ENCODE results near the gene SASS6.
"Not testable (repeated sequence)": the region's sequence is repeated elsewhere in the genome, so short reads cannot be mapped to it uniquely, and the experiment has no call there.

Gene SASS6

GRCh38 chr1:100070201-100070939 is 62.4 kb downstream of the SASS6 start:
- FAIRE-seq (no peak), DNase-seq (ENCODE audit: insufficient read length) (no peak)

DNA sequence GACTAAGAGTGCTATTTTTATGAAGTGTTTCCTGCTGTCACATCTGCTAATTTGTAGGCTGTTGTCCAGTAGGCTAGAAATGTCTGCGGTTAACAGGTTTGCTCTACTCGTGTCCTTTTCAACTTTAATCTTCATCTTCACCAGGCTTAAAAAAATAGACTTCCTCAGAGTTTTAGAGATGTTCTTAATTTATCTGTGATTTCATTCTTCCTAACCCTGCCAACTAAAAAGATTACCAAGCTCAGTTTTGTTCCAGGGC is 66.8 kb downstream of the SASS6 start:
- TF ChIP-seq POLR2A (IDR thresholded peaks at IDR 0.05; ENCODE audit: low read depth, low read length), result no peak
- no peak for TF ChIP-seq POLR2AphosphoS5 (IDR thresholded peaks at IDR 0.05; ENCODE audit: low read depth, low read length)
- TF ChIP-seq TAF1 (IDR thresholded peaks at IDR 0.05; ENCODE audit: borderline replicate concordance, low read depth, low read length), result no peak
- FAIRE-seq (peak; percentile 33), DNase-seq (ENCODE audit: insufficient read length) (no peak)

More at GRCh38 chr1:100070201-100070939, 62.4 kb downstream of the SASS6 start:
- no peak for TF ChIP-seq TAF1 (IDR thresholded peaks at IDR 0.05; ENCODE audit: borderline replicate concordance, low read depth, low read length)
- no peak for TF ChIP-seq POLR2A (IDR thresholded peaks at IDR 0.05; ENCODE audit: low read depth, low read length)
- TF ChIP-seq POLR2AphosphoS5 (IDR thresholded peaks at IDR 0.05; ENCODE audit: low read depth, low read length), result no peak

DNA sequence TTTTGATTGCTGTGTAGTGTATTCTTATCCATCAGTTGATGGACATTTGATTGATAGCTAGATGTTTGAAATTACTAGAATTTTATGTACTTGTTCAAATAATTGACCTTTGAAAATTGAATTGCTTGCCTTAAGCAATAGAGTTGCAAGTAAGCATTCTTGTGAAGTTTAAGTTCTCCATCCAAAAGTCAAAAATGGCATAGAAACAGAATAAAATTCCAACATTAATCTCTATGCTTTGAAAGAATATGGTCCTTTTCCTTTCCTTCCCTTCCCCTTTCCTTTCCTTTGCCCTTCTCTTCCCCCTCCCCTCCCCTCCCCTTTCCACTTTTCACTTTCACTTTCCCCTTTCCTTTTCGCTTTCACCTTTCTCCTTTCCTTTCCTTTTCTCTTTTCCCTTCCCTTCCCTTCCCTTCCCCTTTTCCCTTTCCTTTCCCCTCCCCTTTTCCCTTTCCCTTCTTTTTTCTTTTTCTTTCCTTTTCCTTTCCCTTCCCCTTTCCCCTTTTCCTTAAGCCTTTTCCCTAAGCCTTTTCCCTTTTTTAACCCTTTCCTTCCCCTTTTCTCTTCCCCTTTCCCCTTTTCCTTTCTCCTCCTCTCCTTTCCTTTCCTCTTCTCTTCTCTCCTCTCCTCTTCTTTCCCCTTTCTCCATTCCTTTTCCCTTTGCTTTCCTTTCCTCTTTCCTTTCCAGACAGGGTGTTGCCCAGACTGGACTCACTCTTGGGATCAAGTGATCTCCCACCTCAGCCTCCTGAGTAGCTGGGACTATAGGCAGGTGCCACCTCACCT is 67.4 kb downstream of the SASS6 start:
- FAIRE-seq (no peak), DNase-seq (ENCODE audit: insufficient read length) (no peak)
- no peak for TF ChIP-seq POLR2A (IDR thresholded peaks at IDR 0.05; ENCODE audit: low read depth, low read length)
- TF ChIP-seq TAF1 (IDR thresholded peaks at IDR 0.05; ENCODE audit: borderline replicate concordance, low read depth, low read length), result no peak
- TF ChIP-seq POLR2AphosphoS5 (IDR thresholded peaks at IDR 0.05; ENCODE audit: low read depth, low read length), result no peak

GRCh38 chr1:100061681-100062080 is 71.0 kb downstream of the SASS6 start:
- TF ChIP-seq POLR2AphosphoS5 (IDR thresholded peaks at IDR 0.05; ENCODE audit: low read depth, low read length) (no peak), POLR2A (IDR thresholded peaks at IDR 0.05; ENCODE audit: low read depth, low read length) (no peak), TAF1 (IDR thresholded peaks at IDR 0.05; ENCODE audit: borderline replicate concordance, low read depth, low read length) (no peak)
- no peak for DNase-seq (ENCODE audit: insufficient read length)
- no peak for FAIRE-seq

GRCh38 chr1:100053727-100054126 is 79.0 kb downstream of the SASS6 start:
- TF ChIP-seq POLR2A (IDR thresholded peaks at IDR 0.05; ENCODE audit: low read depth, low read length) (no peak), TAF1 (IDR thresholded peaks at IDR 0.05; ENCODE audit: borderline replicate concordance, low read depth, low read length) (no peak), POLR2AphosphoS5 (IDR thresholded peaks at IDR 0.05; ENCODE audit: low read depth, low read length) (no peak)
- FAIRE-seq, result no peak
- DNase-seq (ENCODE audit: insufficient read length), result no peak

- FAIRE-seq (no peak), DNase-seq (ENCODE audit: insufficient read length) (no peak)
Measured at GRCh38 chr1:100053119-100053518, 79.6 kb downstream of the SASS6 start.

GRCh38 chr1:100051893-100052292 is 80.8 kb downstream of the SASS6 start:
- no peak for DNase-seq (ENCODE audit: insufficient read length)
- FAIRE-seq, result no peak
- no peak for TF ChIP-seq POLR2A (IDR thresholded peaks at IDR 0.05; ENCODE audit: low read depth, low read length)
- no peak for TF ChIP-seq TAF1 (IDR thresholded peaks at IDR 0.05; ENCODE audit: borderline replicate concordance, low read depth, low read length)
- no peak for TF ChIP-seq POLR2AphosphoS5 (IDR thresholded peaks at IDR 0.05; ENCODE audit: low read depth, low read length)

More at GRCh38 chr1:100053119-100053518, 79.6 kb downstream of the SASS6 start:
- no peak for TF ChIP-seq POLR2AphosphoS5 (IDR thresholded peaks at IDR 0.05; ENCODE audit: low read depth, low read length)
- TF ChIP-seq TAF1 (IDR thresholded peaks at IDR 0.05; ENCODE audit: borderline replicate concordance, low read depth, low read length), result no peak
- no peak for TF ChIP-seq POLR2A (IDR thresholded peaks at IDR 0.05; ENCODE audit: low read depth, low read length)

DNA sequence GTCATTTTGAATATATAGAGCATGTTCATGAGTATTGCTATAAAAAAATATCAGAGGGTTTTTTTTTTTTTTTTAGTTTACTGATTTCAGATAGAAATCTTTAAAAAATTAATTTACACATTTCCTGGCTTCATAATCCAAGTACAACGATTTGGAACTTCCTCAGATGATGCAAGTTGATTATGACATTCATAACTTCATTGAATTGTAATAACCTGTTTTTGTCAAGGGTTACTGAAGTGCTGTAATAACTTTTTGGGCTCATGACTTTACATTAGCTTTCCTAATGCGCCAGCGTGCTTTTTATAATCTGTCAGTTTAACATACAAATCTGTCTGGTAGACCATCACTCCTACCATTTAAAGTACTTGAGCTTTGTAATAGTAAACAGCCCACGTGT is 81.3 kb downstream of the SASS6 start:
- no peak for FAIRE-seq
- TF ChIP-seq POLR2A (IDR thresholded peaks at IDR 0.05; ENCODE audit: low read depth, low read length), result no peak
- TF ChIP-seq TAF1 (IDR thresholded peaks at IDR 0.05; ENCODE audit: borderline replicate concordance, low read depth, low read length), result no peak
- no peak for TF ChIP-seq POLR2AphosphoS5 (IDR thresholded peaks at IDR 0.05; ENCODE audit: low read depth, low read length)
- no peak for DNase-seq (ENCODE audit: insufficient read length)

DNA sequence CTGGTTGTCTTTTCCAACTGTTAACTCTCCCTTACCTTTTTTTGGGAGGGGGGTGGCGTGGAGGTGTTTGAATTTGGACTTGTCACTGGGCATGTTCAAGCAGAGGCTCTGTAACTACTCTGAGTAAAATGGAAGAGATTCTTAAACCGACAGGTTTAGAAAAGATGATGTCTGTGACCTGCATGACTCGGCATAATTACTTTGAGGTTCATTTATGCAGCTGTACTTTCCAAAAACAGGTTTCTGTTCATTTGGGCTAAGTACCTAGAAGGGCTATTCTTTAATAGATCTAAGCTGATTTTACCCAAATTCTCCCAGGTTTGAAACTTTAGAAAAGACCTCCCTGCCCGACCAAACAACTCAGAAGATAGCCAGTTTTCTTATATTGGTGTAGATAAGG is 82.6 kb downstream of the SASS6 start:
- TF ChIP-seq POLR2AphosphoS5 (IDR thresholded peaks at IDR 0.05; ENCODE audit: low read depth, low read length) (no peak), TAF1 (IDR thresholded peaks at IDR 0.05; ENCODE audit: borderline replicate concordance, low read depth, low read length) (no peak), POLR2A (IDR thresholded peaks at IDR 0.05; ENCODE audit: low read depth, low read length) (no peak)
- FAIRE-seq, result peak; percentile 14
- DNase-seq (ENCODE audit: insufficient read length), result no peak

- DNase-seq (ENCODE audit: insufficient read length); FAIRE-seq: not testable (repeated sequence)
Measured at GRCh38 chr1:100047235-100047708, 85.5 kb downstream of the SASS6 start.

GRCh38 chr1:100045206-100045605 is 87.5 kb downstream of the SASS6 start:
- FAIRE-seq, result no peak
- DNase-seq (ENCODE audit: insufficient read length), result no peak
- TF ChIP-seq POLR2AphosphoS5 (IDR thresholded peaks at IDR 0.05; ENCODE audit: low read depth, low read length) (no peak), TAF1 (IDR thresholded peaks at IDR 0.05; ENCODE audit: borderline replicate concordance, low read depth, low read length) (no peak)

DNA sequence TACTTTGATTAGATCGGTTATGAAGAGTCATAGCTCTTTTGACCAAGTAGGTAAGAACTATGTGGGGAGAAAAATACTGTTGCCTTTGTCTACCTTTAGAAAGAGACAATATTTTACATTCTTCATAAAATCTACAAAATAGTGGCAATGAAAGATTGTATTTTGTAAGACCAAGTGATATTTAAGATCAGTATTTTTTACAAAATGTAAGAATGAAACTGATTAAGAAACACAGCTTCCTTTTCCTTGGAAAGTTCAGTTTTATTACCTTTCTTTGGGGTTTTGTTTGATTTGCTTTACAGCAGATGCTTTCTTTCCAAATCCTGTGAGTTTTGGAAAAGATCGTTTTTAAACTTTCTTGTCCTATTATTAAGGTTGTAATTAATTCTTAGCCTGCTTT is 93.1 kb downstream of the SASS6 start:
- FAIRE-seq, result no peak
- DNase-seq (ENCODE audit: insufficient read length), result no peak
- no peak for TF ChIP-seq POLR2AphosphoS5 (IDR thresholded peaks at IDR 0.05; ENCODE audit: low read depth, low read length)
- TF ChIP-seq POLR2A (IDR thresholded peaks at IDR 0.05; ENCODE audit: low read depth, low read length), result no peak
- no peak for TF ChIP-seq TAF1 (IDR thresholded peaks at IDR 0.05; ENCODE audit: borderline replicate concordance, low read depth, low read length)
